Measurements from ENCODE around the gene INTS3. TPM values are rescaled to one million over a fixed set of nuclear protein-coding genes. Genes with fewer than 3 reads are reported as not detected.

Gene INTS3
- total RNA-seq, 1 experiment from 2014 or later: 34.7 TPM

Other genes with a start within 250 kb of the INTS3 start
- 982 and 1,031 TPM in 2 replicates for gene S100A6, start 192.1 kb upstream of the INTS3 start, total RNA-seq (2014; rRNA removed)
- gene S100A5, start 187.1 kb upstream of the INTS3 start, total RNA-seq (2014; rRNA removed): 1.3 TPM in 1 of 2 replicates, not detected in the other
- gene S100A4, start 182.2 kb upstream of the INTS3 start, total RNA-seq (2014; rRNA removed): 837 and 894 TPM in 2 replicates
- gene S100A3, start 178.8 kb upstream of the INTS3 start, total RNA-seq (2014; rRNA removed): 37.5 and 55.5 TPM in 2 replicates
- 23.3 and 24.8 TPM in 2 replicates for gene S100A2, start 162.2 kb upstream of the INTS3 start, total RNA-seq (2014; rRNA removed)
- gene S100A16, start 114.9 kb upstream of the INTS3 start, total RNA-seq (2014; rRNA removed): 655 and 705 TPM in 2 replicates
- gene S100A14, start 111.7 kb upstream of the INTS3 start, total RNA-seq (2014; rRNA removed): not detected in 2 replicates
- 177 and 277 TPM in 2 replicates for gene S100A13, start 100.5 kb upstream of the INTS3 start, total RNA-seq (2014; rRNA removed)
- 0.86 TPM in 1 of 2 replicates, not detected in the other for gene S100A1, start 99.6 kb upstream of the INTS3 start, total RNA-seq (2014; rRNA removed)
- 32.5 and 44.5 TPM in 2 replicates for gene CHTOP, start 94.0 kb upstream of the INTS3 start, total RNA-seq (2014; rRNA removed)
- 65.8 and 73.7 TPM in 2 replicates for gene SNAPIN, start 69.3 kb upstream of the INTS3 start, total RNA-seq (2014; rRNA removed)
- 295 and 319 TPM in 2 replicates for gene ILF2, start 57.1 kb upstream of the INTS3 start, total RNA-seq (2014; rRNA removed)
- not detected in 2 replicates for gene NPR1, start 49.4 kb upstream of the INTS3 start, total RNA-seq (2014; rRNA removed)
- gene SLC27A3, start 47.4 kb downstream of the INTS3 start, total RNA-seq (2014; rRNA removed): 0.38 and 0.98 TPM in 2 replicates
- gene GATAD2B, start 194.9 kb downstream of the INTS3 start, total RNA-seq (2014; rRNA removed): 3.7 and 5.1 TPM in 2 replicates
- gene DENND4B, start 218.7 kb downstream of the INTS3 start, total RNA-seq (2014; rRNA removed): 15.4 and 16.1 TPM in 2 replicates
- 10.3 and 10.4 TPM in 2 replicates for gene CRTC2, start 230.6 kb downstream of the INTS3 start, total RNA-seq (2014; rRNA removed)
- gene SLC39A1, start 235.5 kb downstream of the INTS3 start, total RNA-seq (2014; rRNA removed): 136 and 150 TPM in 2 replicates
- 6.0 and 6.9 TPM in 2 replicates for gene CREB3L4, start 239.9 kb downstream of the INTS3 start, total RNA-seq (2014; rRNA removed)
- 148 and 161 TPM in 2 replicates for gene JTB, start 249.6 kb downstream of the INTS3 start, total RNA-seq (2014; rRNA removed)

Measured in LHCN-M2 (cell line).